Brain microvascular endothelial cell (primary cell): ENCODE results near the gene BEGAIN.

Experiments
- DNase-seq: peaks from one replicate; pipeline ENCODE4 v3.0.0-alpha.2; 2020
- H3K27ac ChIP-seq: fragments of 250-450 bp; sonication (Bioruptor Pico); 2 replicates; pipeline ENCODE4 v1.5.1; 2020; ENCODE audit warnings: mild to moderate bottlenecking, moderate library complexity
- H3K27me3 ChIP-seq: fragments of 250-450 bp; sonication (Bioruptor Pico); replicated peaks from 2 replicates; pipeline ENCODE4 v1.5.1; 2020; ENCODE audit warnings: mild to moderate bottlenecking
- H3K36me3 ChIP-seq: fragments of 250-450 bp; sonication (Bioruptor Pico); replicated peaks from 2 replicates; pipeline ENCODE4 v1.5.1; 2020; ENCODE audit warnings: mild to moderate bottlenecking
- H3K4me3 ChIP-seq: 2 replicates; pipeline ENCODE4 v1.5.1; 2011; ENCODE audit warnings: low read depth, mild to moderate bottlenecking, control low read depth, low read length, moderate library complexity
- in situ Hi-C: cut with HindIII; loops from 2 replicates; pipeline ENCODE4 v1.10.0; 2017; ENCODE audit warnings: low sequenced_read_pairs, low pct_ligation_motif_present
- TF ChIP-seq, protein P1 (sequence below): IDR thresholded peaks from 2 replicates; pipeline ENCODE4 v1.5.1; 2011; ENCODE audit warnings: low read depth, mild to moderate bottlenecking, moderate library complexity, low read length, control low read depth, inconsistent platforms; ENCODE audit errors: missing control alignments

Gene BEGAIN

DNA sequence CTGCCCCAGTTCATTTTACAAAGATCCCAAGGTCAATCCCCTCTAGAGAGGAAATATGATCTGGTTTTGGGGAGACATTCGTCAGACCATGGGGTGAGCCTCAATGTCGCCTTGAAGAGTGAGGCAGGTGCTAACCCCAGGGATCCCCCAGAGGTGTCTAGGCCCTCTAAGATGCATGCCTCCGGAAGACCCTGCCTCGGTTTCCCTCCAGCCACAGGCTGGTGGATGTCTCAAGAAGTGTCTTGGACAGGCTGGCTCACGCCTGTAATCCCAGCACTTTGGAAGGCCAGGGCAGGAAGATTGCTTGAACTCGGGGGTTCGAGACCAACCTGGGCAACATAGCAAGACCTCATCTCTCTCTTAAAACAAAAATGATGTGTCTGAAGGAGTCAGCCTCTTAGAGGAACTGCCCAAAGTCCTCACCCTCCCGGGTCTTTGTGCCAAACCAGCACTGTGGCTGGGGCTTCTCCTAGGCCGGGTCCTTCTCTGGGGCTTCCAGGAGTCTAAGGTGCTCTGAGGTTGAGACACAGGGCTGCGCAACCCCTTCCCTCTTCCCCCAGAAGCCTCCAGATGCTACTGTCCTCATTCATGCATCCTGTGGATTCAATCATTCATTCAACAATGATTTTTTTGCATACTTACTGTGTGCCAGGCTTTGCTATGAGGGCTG is 24.7 kb upstream of the BEGAIN start:
- in situ Hi-C loops, result no loop called here
- Histone ChIP-seq H3K27ac (no peak overlapping the region), H3K27me3 (peaks cover 6% of the 10 kb centered on the region), H3K36me3 (no peaks in the 10 kb centered on the region), H3K4me3 (no peak overlapping the region)
- no peak for DNase-seq
- TF ChIP-seq, protein P1, sequence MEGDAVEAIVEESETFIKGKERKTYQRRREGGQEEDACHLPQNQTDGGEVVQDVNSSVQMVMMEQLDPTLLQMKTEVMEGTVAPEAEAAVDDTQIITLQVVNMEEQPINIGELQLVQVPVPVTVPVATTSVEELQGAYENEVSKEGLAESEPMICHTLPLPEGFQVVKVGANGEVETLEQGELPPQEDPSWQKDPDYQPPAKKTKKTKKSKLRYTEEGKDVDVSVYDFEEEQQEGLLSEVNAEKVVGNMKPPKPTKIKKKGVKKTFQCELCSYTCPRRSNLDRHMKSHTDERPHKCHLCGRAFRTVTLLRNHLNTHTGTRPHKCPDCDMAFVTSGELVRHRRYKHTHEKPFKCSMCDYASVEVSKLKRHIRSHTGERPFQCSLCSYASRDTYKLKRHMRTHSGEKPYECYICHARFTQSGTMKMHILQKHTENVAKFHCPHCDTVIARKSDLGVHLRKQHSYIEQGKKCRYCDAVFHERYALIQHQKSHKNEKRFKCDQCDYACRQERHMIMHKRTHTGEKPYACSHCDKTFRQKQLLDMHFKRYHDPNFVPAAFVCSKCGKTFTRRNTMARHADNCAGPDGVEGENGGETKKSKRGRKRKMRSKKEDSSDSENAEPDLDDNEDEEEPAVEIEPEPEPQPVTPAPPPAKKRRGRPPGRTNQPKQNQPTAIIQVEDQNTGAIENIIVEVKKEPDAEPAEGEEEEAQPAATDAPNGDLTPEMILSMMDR, result no peak

DNA sequence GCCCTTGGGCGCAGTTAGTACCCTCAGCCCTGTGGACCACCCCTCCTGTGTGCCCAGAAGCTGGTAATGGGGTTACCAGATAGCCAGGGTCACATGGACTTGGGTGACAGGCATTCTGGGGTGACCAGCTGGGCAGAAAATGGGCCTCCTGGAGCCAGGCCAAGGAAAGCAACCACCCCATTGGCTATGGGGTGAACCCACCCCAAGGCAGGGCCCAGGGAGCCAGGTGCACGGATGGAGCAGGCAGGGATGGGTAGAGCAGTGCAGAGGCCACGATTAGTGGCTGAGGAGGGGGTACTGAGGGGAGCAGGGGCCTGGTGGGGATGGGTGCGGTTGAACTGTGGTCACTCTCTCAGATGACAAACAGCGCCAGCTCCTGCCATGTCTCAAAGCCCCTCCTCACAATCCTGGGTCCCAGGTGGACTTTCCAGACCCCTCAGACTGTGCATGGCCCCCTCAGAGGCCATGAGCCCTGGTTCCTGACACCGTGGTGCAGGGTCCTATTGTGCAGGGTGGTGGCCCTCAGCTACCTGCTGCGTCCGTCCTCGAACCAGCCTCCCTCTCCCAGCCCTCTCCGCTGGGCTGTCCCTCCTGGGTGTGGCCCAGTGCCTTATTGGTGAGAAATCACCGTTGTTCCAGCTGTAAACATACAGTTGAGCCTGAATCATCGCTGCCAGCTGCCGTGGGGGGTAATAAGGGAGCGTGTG is 23.4 kb upstream of the BEGAIN start:
- TF ChIP-seq, protein P1, result no peak
- H3K27ac ChIP-seq, result no peak overlapping the region
- in situ Hi-C loops, result no loop called here
- H3K27me3 ChIP-seq, result peaks cover 2% of the 10 kb centered on the region
- H3K4me3 ChIP-seq, result no peak overlapping the region
- no peak for DNase-seq
- H3K36me3 ChIP-seq, result no peaks in the 10 kb centered on the region

DNA sequence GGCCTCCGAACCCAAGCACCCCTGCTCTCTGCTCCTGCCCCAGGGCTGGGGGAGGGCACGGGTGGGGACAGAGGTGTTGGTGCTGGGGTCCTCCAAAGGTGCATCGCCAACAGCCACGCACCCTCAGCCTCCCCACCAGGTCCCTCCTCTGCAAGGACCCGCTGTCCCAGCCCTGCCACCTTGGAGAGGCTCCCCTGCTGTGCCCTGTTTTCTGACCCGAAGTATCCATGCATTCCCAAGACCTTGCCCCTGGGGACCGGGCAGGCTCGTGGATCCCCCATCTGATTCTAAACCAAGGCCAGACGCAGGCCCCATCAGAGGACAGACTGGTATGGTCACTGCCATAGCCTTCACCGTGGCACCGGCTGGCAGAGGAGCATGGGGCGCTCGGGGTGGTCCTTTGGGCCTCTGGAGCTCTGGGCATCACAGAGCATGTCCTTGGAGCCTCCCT is 22.7 kb upstream of the BEGAIN start:
- in situ Hi-C loops, result no loop called here
- no peak for DNase-seq
- no peak overlapping the region for H3K27ac ChIP-seq
- no peak overlapping the region for H3K4me3 ChIP-seq
- peaks cover 2% of the 10 kb centered on the region for H3K27me3 ChIP-seq
- TF ChIP-seq, protein P1, result no peak
- H3K36me3 ChIP-seq, result no peaks in the 10 kb centered on the region

DNA sequence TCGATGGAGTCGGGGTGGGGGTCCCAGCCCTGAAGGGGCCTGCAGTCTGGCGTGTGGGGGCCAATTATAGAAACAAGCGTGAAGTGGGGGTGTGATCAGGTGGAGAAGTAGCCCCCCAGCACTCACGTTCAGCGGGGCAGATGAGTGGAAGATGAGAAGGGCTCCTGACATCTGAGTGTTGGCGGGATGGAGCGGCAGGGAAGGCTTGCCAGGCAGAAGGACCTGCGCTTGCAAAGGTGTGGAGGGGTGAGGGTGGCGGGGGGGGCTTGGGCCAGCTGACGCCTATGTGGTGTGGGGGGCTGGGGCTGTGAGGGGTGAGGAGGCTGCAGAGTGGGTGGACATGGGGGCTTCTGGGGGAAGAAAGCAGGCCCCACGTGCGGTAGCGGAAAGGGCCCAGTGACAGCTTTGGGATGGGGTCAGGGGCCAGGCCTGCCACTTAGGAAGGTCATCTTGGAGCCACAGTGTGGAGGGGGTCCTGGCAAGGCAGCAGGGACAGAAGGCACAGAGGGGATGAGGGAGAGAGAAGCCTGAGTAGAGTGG is 22.2 kb upstream of the BEGAIN start:
- no peaks in the 10 kb centered on the region for H3K36me3 ChIP-seq
- TF ChIP-seq, protein P1, result no peak
- no peak overlapping the region for H3K4me3 ChIP-seq
- in situ Hi-C loops, result no loop called here
- no peak for DNase-seq
- peaks cover 2% of the 10 kb centered on the region for H3K27me3 ChIP-seq
- H3K27ac ChIP-seq, result no peak overlapping the region

DNA sequence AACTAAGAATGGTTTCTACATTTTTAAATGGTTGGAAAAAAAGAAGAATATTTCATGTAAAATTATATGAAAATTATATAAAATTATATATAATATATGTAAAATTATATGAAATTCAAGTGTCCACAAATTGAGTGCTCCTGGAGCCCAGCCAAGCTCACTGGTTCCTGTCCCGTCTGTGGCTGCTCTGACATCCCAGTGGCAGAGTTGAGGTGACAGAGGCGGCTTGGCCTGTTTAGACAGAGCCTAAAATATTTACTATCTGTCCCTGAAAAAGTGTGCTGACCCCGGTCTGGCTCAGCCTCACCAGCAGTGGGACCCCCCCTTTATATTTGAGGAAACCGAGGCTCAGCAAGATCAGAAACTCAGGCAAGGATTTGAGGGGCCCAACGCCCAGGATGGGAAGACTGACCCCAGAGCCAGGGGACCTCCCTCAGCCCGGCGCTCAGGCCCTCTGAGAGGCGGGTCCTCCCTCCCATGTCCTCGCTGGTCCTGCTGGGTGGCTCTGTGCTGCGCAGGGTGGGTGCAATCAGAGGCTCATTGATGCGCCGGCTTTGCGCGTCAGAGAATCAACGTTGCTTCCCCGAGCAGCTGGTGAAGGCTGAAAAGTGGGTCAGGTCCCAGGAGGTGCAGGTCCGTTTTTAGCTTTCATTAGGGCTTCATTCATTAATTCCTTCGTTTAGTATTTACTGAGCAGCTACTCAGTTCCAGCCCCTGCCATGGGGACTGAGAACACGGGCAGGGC is 21.5 kb upstream of the BEGAIN start:
- no peak for DNase-seq
- Histone ChIP-seq H3K4me3 (no peak overlapping the region), H3K36me3 (no peaks in the 10 kb centered on the region), H3K27ac (no peak overlapping the region), H3K27me3 (peaks cover 2% of the 10 kb centered on the region)
- in situ Hi-C loops, result no loop called here
- TF ChIP-seq, protein P1, result no peak
